HG02938 (cell line): ENCODE results near the gene CLEC2L.

Experiments
- ATAC-seq: cut with Tn5 transposase; IDR thresholded peaks from one replicate; pipeline ENCODE4 v1.9.1; 2021; ENCODE audit warnings: mild to moderate bottlenecking, moderate library complexity; ENCODE audit not compliant: unreplicated experiment

Gene CLEC2L

GRCh38 chr7:139573871-139574270 lies 50.4 kb downstream of the CLEC2L start:
- ATAC-seq = no peak

GRCh38 chr7:139574618-139575337 lies 51.3 kb downstream of the CLEC2L start:
- no peak for ATAC-seq

GRCh38 chr7:139575338-139575680 lies 51.8 kb downstream of the CLEC2L start:
- no peak for ATAC-seq

GRCh38 chr7:139576179-139576973 lies 52.9 kb downstream of the CLEC2L start:
- ATAC-seq = no peak

GRCh38 chr7:139580435-139580834 lies 57.0 kb downstream of the CLEC2L start:
- no peak for ATAC-seq

- ATAC-seq = no peak
Observed at GRCh38 chr7:139582130-139582650, 58.7 kb downstream of the CLEC2L start.

GRCh38 chr7:139582671-139583155 lies 59.2 kb downstream of the CLEC2L start:
- ATAC-seq = no peak

- no peak for ATAC-seq
Observed at GRCh38 chr7:139583826-139584553, 60.5 kb downstream of the CLEC2L start.

- no peak for ATAC-seq
Observed at GRCh38 chr7:139585042-139585441, 61.6 kb downstream of the CLEC2L start.

GRCh38 chr7:139586286-139586685 lies 62.8 kb downstream of the CLEC2L start:
- ATAC-seq = no peak

GRCh38 chr7:139587535-139587934 lies 64.0 kb downstream of the CLEC2L start:
- ATAC-seq = no peak

GRCh38 chr7:139588632-139589031 lies 65.1 kb downstream of the CLEC2L start:
- ATAC-seq = no peak

GRCh38 chr7:139589474-139589873 lies 66.0 kb downstream of the CLEC2L start:
- ATAC-seq = no peak

- ATAC-seq = no peak
Observed at GRCh38 chr7:139591550-139592195, 68.2 kb downstream of the CLEC2L start.

GRCh38 chr7:139592801-139593461 lies 69.4 kb downstream of the CLEC2L start:
- no peak for ATAC-seq

- no peak for ATAC-seq
Observed at GRCh38 chr7:139594090-139594489, 70.6 kb downstream of the CLEC2L start.
